DOHH2 (cell line): ENCODE measurements around the gene FSTL4.

Experiments
- H3F3A ChIP-seq: fragments of 200-600 bp; sonication (generic), shearing (Covaris generic); 2 replicates; pipeline ENCODE4 v1.6.0; 2016; ENCODE audit warnings: antibody characterized with exemption, mild to moderate bottlenecking; ENCODE audit not compliant: control insufficient read depth, insufficient read depth
- H3K27ac ChIP-seq: fragments of 200-600 bp; sonication (generic); 2 replicates; pipeline ENCODE4 v1.5.1; 2014; ENCODE audit warnings: low read depth, mild to moderate bottlenecking, low read length, moderate library complexity
- H3K27me3 ChIP-seq: fragments of 200-600 bp; sonication (generic); 2 replicates; pipeline ENCODE4 v1.6.1; 2014; ENCODE audit warnings: mild to moderate bottlenecking, low read length, mixed read lengths; ENCODE audit not compliant: control insufficient read depth
- H3K36me3 ChIP-seq: fragments of 200-600 bp; sonication (generic); 2 replicates; pipeline ENCODE4 v1.6.1; 2014; ENCODE audit warnings: mild to moderate bottlenecking, low read length, moderate library complexity, mixed read lengths; ENCODE audit not compliant: control insufficient read depth
- H3K4me1 ChIP-seq: fragments of 200-600 bp; sonication (generic); 2 replicates; pipeline ENCODE4 v1.6.1; 2014; ENCODE audit warnings: mild to moderate bottlenecking, low read length, mixed read lengths; ENCODE audit not compliant: control insufficient read depth
- H3K4me2 ChIP-seq: fragments of 200-600 bp; sonication (generic); 2 replicates; pipeline ENCODE4 v1.6.0; 2014; ENCODE audit warnings: mild to moderate bottlenecking, low read length, moderate library complexity
- H3K4me3 ChIP-seq: fragments of 200-600 bp; sonication (generic); 2 replicates; pipeline ENCODE4 v1.5.1; 2014; ENCODE audit warnings: mild to moderate bottlenecking, low read length, mixed read lengths
- H3K79me2 ChIP-seq: fragments of 200-600 bp; sonication (generic); 2 replicates; pipeline ENCODE4 v1.6.1; 2014; ENCODE audit warnings: mild to moderate bottlenecking, low read length, mixed read lengths; ENCODE audit not compliant: control insufficient read depth
- H3K9me2 ChIP-seq: fragments of 200-600 bp; sonication (generic); replicated peaks from 2 replicates; pipeline ENCODE4 v1.6.1; 2014; ENCODE audit warnings: mild to moderate bottlenecking, low read length, mixed read lengths; ENCODE audit not compliant: control insufficient read depth
- H3K9me3 ChIP-seq: fragments of 200-600 bp; sonication (generic); 2 replicates; pipeline ENCODE4 v1.6.1; 2014; ENCODE audit warnings: antibody characterized with exemption, low read length, mixed read lengths; ENCODE audit not compliant: control insufficient read depth, insufficient read depth
- H4K20me1 ChIP-seq: fragments of 200-600 bp; sonication (generic); 2 replicates; pipeline ENCODE4 v1.6.0; 2014; ENCODE audit warnings: low read depth, mild to moderate bottlenecking, antibody characterized with exemption, low read length, moderate library complexity; ENCODE audit not compliant: control insufficient read depth, insufficient read depth
- EZH2phosphoT487 ChIP-seq: fragments of 200-600 bp; sonication (generic); IDR thresholded peaks from 2 replicates; pipeline ENCODE4 v1.6.1; 2017; ENCODE audit warnings: borderline replicate concordance, mild to moderate bottlenecking, antibody characterized with exemption, low read length, moderate library complexity, mixed read lengths
- TF ChIP-seq, protein P1 (sequence below): fragments of 200-600 bp; sonication (generic); IDR thresholded peaks from one replicate; pipeline ENCODE4 v1.5.1; 2014; ENCODE audit warnings: antibody characterized with exemption, mild to moderate bottlenecking, low read depth, low read length; ENCODE audit not compliant: poor library complexity, severe bottlenecking

FSTL4 gene

DNA sequence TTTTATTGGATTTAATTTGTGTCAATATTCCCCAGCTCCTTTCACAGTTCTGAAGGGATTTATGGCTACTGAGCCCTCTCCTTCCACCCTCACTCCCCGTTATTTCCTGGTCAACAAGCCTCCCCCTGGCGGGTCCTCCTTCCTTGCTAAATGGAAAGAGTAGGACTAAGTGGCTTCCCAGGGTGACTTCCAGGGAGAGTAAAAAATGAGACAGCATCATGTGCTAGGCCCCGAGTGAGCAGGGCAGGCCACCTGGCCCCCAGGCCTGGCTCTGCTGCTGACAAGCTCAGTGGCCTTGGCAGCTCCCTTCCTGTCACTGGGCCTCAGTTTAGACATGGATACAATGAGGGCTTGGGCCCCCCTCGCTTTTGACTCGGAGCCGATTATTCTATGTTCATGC is 359.3 kb downstream of the FSTL4 start:
- TF ChIP-seq, protein P1, sequence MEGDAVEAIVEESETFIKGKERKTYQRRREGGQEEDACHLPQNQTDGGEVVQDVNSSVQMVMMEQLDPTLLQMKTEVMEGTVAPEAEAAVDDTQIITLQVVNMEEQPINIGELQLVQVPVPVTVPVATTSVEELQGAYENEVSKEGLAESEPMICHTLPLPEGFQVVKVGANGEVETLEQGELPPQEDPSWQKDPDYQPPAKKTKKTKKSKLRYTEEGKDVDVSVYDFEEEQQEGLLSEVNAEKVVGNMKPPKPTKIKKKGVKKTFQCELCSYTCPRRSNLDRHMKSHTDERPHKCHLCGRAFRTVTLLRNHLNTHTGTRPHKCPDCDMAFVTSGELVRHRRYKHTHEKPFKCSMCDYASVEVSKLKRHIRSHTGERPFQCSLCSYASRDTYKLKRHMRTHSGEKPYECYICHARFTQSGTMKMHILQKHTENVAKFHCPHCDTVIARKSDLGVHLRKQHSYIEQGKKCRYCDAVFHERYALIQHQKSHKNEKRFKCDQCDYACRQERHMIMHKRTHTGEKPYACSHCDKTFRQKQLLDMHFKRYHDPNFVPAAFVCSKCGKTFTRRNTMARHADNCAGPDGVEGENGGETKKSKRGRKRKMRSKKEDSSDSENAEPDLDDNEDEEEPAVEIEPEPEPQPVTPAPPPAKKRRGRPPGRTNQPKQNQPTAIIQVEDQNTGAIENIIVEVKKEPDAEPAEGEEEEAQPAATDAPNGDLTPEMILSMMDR = no peak
- TF ChIP-seq EZH2phosphoT487 = no peak
- no peaks in the 10 kb centered on the region for H3K36me3 ChIP-seq
- no peaks in the 10 kb centered on the region for H3K9me2 ChIP-seq
- no peaks in the 10 kb centered on the region for H3F3A ChIP-seq
- H3K4me3 ChIP-seq = no peak overlapping the region
- H3K27ac ChIP-seq = no peak overlapping the region
- H3K4me1 ChIP-seq = no peaks in the 10 kb centered on the region
- H4K20me1 ChIP-seq = no peaks in the 10 kb centered on the region
- H3K27me3 ChIP-seq = 0 out of 2 replicates have a peak, but pooled peaks cover 5% of the 10 kb centered on the region
- no peak overlapping the region for H3K4me2 ChIP-seq
- H3K79me2 ChIP-seq = no peaks in the 10 kb centered on the region
- no peaks in the 10 kb centered on the region for H3K9me3 ChIP-seq

DNA sequence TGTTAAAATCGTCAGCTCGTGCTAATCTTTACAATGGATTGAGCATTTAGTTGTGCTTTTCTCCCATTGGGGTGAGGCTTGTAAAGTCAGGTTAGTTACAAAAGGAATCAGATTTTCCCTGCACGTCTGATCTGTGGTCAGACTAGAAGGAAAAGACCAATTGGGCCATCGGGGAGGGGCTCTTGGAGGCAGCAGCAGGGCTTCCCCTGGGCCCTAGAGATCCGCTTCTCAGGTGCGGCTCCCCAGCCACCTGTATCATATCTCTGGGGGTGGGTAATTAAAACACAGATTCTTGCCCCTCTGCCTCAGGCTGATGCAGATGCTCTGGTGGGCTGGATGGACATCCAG is 360.2 kb downstream of the FSTL4 start:
- Histone ChIP-seq H3K4me2 (no peak overlapping the region), H3K27me3 (0 out of 2 replicates have a peak, but pooled peaks cover 5% of the 10 kb centered on the region), H3K36me3 (no peaks in the 10 kb centered on the region), H3K79me2 (no peaks in the 10 kb centered on the region), H3K4me1 (no peaks in the 10 kb centered on the region), H3K9me2 (no peaks in the 10 kb centered on the region), H4K20me1 (no peaks in the 10 kb centered on the region), H3K27ac (no peak overlapping the region), H3K4me3 (no peak overlapping the region), H3F3A (no peaks in the 10 kb centered on the region), H3K9me3 (no peaks in the 10 kb centered on the region)
- TF ChIP-seq EZH2phosphoT487 = no peak
- TF ChIP-seq, protein P1 = no peak

DNA sequence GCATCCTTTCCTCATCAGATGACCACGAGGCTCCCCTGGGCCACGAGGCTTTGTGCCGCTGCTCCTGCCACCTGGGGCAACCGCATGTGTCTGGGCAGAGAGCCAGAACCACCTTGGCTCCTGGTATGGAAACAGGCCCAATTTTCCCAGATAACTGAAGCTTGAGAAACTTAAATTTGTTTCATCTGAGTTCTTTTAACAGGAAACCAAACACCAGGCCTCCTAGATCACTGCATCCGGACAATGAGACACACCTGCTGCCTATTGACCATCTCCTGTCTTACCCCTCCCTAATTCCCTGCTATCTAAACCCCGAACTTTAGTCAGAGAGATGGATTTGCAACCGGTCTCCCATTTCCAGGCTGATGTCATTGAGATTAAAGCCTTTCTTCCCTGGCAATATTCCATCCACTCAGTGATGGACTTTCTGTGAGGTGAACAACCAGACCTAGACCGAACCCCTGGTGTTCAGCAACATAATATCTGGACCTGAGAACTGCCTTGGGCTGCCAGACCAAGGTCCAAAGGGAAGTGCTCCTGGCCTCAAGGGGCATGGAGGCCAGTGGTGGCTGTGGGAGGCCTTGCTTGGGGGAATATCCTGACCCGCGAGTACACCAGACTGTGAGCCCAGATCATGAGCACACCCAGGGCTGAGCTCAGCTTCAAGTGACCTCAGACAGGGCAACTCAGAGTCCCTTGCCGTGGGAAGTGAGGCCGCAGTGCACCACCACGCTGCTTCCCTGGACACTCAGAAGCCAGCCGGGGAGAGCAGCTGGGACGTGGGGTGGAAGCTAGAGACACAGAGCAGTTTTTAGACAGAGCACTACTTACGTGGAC is 360.8 kb downstream of the FSTL4 start:
- H3K27me3 ChIP-seq = 0 out of 2 replicates have a peak, but pooled peaks cover 8% of the 10 kb centered on the region
- no peaks in the 10 kb centered on the region for H3K4me1 ChIP-seq
- no peaks in the 10 kb centered on the region for H3K36me3 ChIP-seq
- H3K9me2 ChIP-seq = no peaks in the 10 kb centered on the region
- TF ChIP-seq, protein P1 = no peak
- TF ChIP-seq EZH2phosphoT487 = no peak
- no peak overlapping the region for H3K4me2 ChIP-seq
- H3K79me2 ChIP-seq = no peaks in the 10 kb centered on the region
- H3K4me3 ChIP-seq = no peak overlapping the region
- H4K20me1 ChIP-seq = no peaks in the 10 kb centered on the region
- H3K27ac ChIP-seq = no peak overlapping the region
- no peaks in the 10 kb centered on the region for H3K9me3 ChIP-seq
- no peaks in the 10 kb centered on the region for H3F3A ChIP-seq
